22Rv1 (cell line): ENCODE results near the gene PDE1A.
"Not testable (repeated sequence)": the region's sequence is repeated elsewhere in the genome, so short reads cannot be mapped to it uniquely, and the experiment has no call there.

Source experiments
- ZFX ChIP-seq: fragments of 450-650 bp; IDR thresholded peaks from 2 replicates; pipeline ENCODE4 v1.6.1; 2017; ENCODE audit warnings: antibody characterized with exemption, borderline replicate concordance
- TF ChIP-seq, protein P1 (sequence below): fragments of 450-650 bp; IDR thresholded peaks from 2 replicates; pipeline ENCODE4 v1.5.1; 2017; ENCODE audit warnings: mild to moderate bottlenecking

DNA sequence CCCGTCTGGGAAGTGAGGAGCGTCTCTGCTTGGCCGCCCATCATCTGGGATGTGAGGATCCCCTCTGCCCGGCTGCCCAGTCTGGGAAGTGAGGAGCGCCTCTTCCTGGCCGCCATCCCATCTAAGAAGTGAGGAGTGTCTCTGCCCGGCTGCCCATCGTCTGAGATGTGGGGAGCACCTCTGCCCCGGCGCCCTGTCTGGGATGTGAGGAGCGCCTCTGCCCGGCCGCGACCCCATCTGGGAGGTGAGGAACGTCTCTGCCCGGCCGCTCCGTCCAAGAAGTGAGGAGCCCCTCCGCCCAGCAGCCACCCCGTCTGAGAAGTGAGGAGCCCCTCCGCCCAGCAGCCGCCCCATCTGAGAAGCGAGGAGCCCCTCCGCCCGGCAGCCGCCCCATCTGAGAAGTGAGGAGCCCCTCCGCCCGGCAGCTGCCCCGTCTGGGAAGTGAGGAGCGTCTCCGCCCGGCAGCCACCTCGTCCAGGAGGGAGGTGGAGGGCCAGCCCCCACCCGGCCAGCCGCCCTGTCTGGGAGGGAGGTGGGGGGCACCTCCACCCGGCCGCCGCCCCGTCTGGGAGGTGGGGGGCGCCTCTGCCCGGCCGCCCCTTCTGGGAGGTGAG, 40.5 kb downstream of the PDE1A start:
- TF ChIP-seq, protein P1, sequence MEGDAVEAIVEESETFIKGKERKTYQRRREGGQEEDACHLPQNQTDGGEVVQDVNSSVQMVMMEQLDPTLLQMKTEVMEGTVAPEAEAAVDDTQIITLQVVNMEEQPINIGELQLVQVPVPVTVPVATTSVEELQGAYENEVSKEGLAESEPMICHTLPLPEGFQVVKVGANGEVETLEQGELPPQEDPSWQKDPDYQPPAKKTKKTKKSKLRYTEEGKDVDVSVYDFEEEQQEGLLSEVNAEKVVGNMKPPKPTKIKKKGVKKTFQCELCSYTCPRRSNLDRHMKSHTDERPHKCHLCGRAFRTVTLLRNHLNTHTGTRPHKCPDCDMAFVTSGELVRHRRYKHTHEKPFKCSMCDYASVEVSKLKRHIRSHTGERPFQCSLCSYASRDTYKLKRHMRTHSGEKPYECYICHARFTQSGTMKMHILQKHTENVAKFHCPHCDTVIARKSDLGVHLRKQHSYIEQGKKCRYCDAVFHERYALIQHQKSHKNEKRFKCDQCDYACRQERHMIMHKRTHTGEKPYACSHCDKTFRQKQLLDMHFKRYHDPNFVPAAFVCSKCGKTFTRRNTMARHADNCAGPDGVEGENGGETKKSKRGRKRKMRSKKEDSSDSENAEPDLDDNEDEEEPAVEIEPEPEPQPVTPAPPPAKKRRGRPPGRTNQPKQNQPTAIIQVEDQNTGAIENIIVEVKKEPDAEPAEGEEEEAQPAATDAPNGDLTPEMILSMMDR, result not testable (repeated sequence)
- TF ChIP-seq ZFX, result not testable (repeated sequence)
